ENCODE measurements around the gene SLC35B2. TPM values are rescaled to one million over a fixed set of nuclear protein-coding genes. Genes with fewer than 3 reads are reported as not detected.

SLC35B2 gene
- total and polyA plus RNA-seq, 9 of the 15 experiments (the other 6 are each of a cell fraction or from before 2014, with no cell fraction given), result 14.5 to 59.1 (median 47.1) TPM

- no peak overlapping the region for H3K27ac ChIP-seq (ENCODE audit: extremely low read depth, low read depth, low read length)
- no peaks in the 10 kb centered on the region for H3K79me2 ChIP-seq (ENCODE audit: control insufficient read depth, insufficient read depth, low read length)
- ATAC-seq (no peak), DNase-seq (ENCODE audit: extremely low read depth in 1 of 4, low spot score in 3 of 4) (no peak), FAIRE-seq (no peak)
- H3K4me1 ChIP-seq (replicated peaks in 1 of 2; ENCODE audit: control insufficient read depth in 2 of 2, insufficient read depth in 2 of 2, low read length in 2 of 2), result peaks cover 0 to 27% of the 10 kb centered on the region in 2 experiments; a peak in 2 of 5 replicates
- no peak overlapping the region for H3K4me2 ChIP-seq (ENCODE audit: insufficient read depth, low read length)
- no peak overlapping the region for H3K9ac ChIP-seq (ENCODE audit: insufficient read depth in 1 of 2, low read depth in 2 of 2, low read length in 2 of 2)
- no peaks in the 10 kb centered on the region for H3K36me3 ChIP-seq (ENCODE audit: control insufficient read depth, insufficient read depth, low read length)
- 2% methylated on average over 7 of the region's 7 CpGs for WGBS (ENCODE audit: insufficient coverage, low coverage, missing lambda C conversion rate)
- CTCF ChIA-PET (ENCODE audit: low intra/inter-chr PET ratio), result no interaction called here
- H3K27me3 ChIP-seq (ENCODE audit: control insufficient read depth in 2 of 2, insufficient read depth in 2 of 2, low read length in 2 of 2), result peaks cover 71 to 90% of the 10 kb centered on the region in 2 experiments
- POLR2A ChIA-PET, result interaction anchor here (0.6 to 2.2 kb wide), 5 partner anchors 16 to 45 kb away, joined by 3 to 5 read pairs (median 4); partner anchors contain the start of genes AARS2 and HSP90AB1
- intact Hi-C loops (cut with micrococcal nuclease) (no loop called here), in situ Hi-C loops (cut with MboI) (no loop called here)
- no peak overlapping the region for H3K4me3 ChIP-seq
- no peaks in the 10 kb centered on the region for H3K9me3 ChIP-seq (replicated peaks; ENCODE audit: control insufficient read depth, insufficient read depth, low read depth, low read length)
- TF ChIP-seq POLR2H (tag; IDR thresholded peaks at IDR 0.05; ENCODE audit: low read depth) (no peak), ETV1 (tag; conservative IDR thresholded peaks at IDR 0.05; ENCODE audit: low read depth) (no peak), CEBPG (CRISPR knock-in tag; IDR thresholded peaks at IDR 0.05) (no peak), CEBPG (tag; conservative IDR thresholded peaks at IDR 0.05 in 1 of 2, IDR thresholded peaks at IDR 0.05 in 1 of 2) (no peak), ZNF217 (CRISPR knock-in tag; IDR thresholded peaks at IDR 0.05) (no peak), DNMT1 (IDR thresholded peaks at IDR 0.05) (no peak)
- BruUV-seq (replicated peaks), result no TSS peak
- H2AFZ ChIP-seq (ENCODE audit: low read depth, low read length), result no peak overlapping the region
- H3K9me1 ChIP-seq (ENCODE audit: control insufficient read depth, insufficient read depth, low read length), result peaks cover 4% of the 10 kb centered on the region
- H4K20me1 ChIP-seq (replicated peaks; ENCODE audit: control insufficient read depth, insufficient read depth, low read length), result peaks cover 16% of the 10 kb centered on the region
Measured at GRCh38 chr6:44277763-44278162, 20.4 kb upstream of the SLC35B2 start.

Data from K562 (cell line).